Duodenal mucosa (tissue), 2 donors: ENCODE results near the gene LMOD1.

Experiments
- H3K27ac ChIP-seq: one replicate; pipeline ENCODE4 v1.7.0; 2013; ENCODE audit warnings: low read depth, low read length
- H3K27me3 ChIP-seq, 2 donors: one replicate each; pipeline ENCODE4 v1.7.0; 2013; ENCODE audit warnings: low read length in 2 of 2, control low read depth in 1 of 2; ENCODE audit not compliant: insufficient read depth in 2 of 2, control insufficient read depth in 1 of 2
- H3K36me3 ChIP-seq, 2 donors: one replicate each; pipeline ENCODE4 v1.7.0; 2013; ENCODE audit warnings: low read length in 2 of 2, control low read depth in 1 of 2; ENCODE audit not compliant: insufficient read depth in 2 of 2, control insufficient read depth in 1 of 2
- H3K4me1 ChIP-seq, 2 donors: one replicate each; pipeline ENCODE4 v1.7.0; 2013; ENCODE audit warnings: low read length in 2 of 2, control low read depth in 1 of 2; ENCODE audit not compliant: insufficient read depth in 2 of 2, control insufficient read depth in 1 of 2
- H3K4me3 ChIP-seq, 2 donors: one replicate each; pipeline ENCODE4 v1.7.0; 2013; ENCODE audit warnings: low read length in 2 of 2, low read depth in 1 of 2
- H3K9ac ChIP-seq, 2 donors: one replicate each; pipeline ENCODE4 v1.7.0; 2013; ENCODE audit warnings: low read length in 2 of 2, low read depth in 1 of 2
- H3K9me3 ChIP-seq, 2 donors: one replicate each; pipeline ENCODE4 v1.7.0; 2013; ENCODE audit warnings: low read length in 2 of 2, control low read depth in 1 of 2; ENCODE audit not compliant: control insufficient read depth in 1 of 2

The LMOD1 gene

DNA sequence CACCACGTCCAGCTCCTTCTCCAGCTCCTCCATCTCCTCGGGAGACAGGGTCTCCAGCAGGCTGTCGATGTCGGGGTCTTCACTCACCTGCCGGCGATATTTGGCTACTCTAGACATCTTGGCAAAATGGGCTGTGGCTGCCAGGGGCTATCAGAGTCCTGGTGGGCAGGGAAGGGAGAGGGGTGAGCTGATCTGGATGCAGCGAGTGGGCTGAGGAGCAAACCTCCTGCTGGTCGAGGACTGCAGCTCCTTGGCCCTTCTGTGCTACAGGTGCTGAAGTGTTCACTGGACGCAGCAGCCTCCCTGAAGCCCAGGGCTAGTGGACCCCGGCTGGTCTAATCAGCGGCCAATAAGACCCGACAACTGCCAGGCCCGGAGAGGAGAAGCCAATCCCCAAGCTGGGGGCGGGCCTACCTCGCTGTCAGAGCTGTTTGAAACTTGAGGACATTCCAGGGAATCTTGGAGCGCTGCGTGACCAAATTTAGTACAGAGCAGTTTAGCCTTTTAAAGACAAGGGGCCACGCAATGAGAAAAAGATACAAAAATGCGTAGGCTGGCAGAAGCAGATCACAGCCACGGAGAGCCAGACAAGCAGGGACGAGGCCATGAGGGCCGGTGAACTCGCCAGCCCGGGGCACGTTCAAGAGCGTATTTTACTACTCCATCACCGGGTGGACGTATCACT, at the start of gene LMOD1:
TSS of gene LMOD1 (minus strand) at position 325 of the 685 bp plus-strand sequence. CDS start at position 117, 208 bp downstream.
- Histone ChIP-seq H3K4me1 (peaks cover 0 to 3% of the 10 kb centered on the region in 2 donors), H3K9me3 (no peaks in the 10 kb centered on the region), H3K27me3 (peaks cover 35 to 46% of the 10 kb centered on the region in 2 donors), H3K9ac (peak within 1 kb of the TSS; percentile 43 to 69), H3K27ac (peak within 1 kb of the TSS; percentile 71), H3K4me3 (peak within 1 kb of the TSS; percentile 55 to 57), H3K36me3 (no peaks in the 10 kb centered on the region)

DNA sequence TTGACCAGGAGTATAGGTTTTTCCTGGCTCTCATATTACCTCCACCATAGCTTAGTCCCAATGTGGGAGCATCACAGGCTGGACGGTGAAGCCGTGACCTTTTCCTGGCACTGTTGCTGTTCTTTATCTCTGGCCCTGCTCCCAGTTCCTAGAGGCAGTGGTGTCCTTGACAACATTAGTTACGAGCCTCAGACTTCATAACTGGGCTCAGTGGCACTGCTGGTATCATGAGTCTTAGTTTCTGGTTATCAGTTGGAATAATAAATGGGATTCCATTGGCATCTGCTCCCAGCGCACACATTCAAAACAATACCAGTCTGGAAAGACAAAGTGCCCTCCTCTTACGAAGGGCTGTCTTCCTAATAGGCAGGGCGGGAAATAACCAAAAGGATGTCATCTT, 44.1 kb upstream of the LMOD1 start:
- Histone ChIP-seq H3K27ac (no peak overlapping the region), H3K9me3 (no peaks in the 10 kb centered on the region), H3K4me1 (no peaks in the 10 kb centered on the region), H3K4me3 (no peak overlapping the region), H3K36me3 (peaks cover 35 to 64% of the 10 kb centered on the region in 2 donors), H3K27me3 (no peaks in the 10 kb centered on the region), H3K9ac (no peak overlapping the region)

DNA sequence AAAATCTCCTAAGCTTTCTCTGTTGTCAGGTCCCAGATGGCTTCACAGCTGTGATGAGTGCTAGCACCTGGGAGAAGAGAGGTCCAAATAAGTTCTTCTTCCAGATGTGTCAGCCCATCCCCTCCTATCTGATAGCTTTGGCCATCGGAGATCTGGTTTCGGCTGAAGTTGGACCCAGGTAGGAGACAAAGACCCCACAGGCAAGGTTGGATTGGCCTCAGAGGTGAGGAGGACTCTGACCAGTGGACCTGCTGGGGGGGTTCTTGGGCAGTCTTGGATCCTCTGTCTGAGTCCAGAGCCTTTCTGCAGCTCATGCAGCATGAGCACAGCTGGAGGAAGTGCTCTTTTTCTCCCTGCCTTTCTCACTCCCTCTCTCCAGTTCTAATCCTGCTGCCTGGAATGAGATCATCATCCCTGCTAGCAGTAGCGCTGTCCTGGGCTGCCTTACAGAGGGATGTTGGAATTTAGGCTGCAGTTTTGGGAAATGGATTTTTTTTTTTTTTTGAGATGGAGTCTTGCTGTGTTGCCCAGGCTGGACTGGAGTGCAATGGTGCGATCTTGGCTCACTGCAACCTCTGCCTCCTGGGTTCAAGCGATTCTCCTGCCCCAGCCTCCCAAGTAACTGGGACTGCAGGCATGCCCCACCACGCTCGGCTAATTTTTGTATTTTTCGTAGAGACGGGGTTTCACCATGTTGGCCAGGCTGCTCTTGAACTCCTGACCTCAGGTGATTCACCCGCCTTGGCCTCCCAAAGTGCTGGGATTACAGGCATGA, 43.2 kb upstream of the LMOD1 start:
- Histone ChIP-seq H3K36me3 (peaks cover 35 to 57% of the 10 kb centered on the region in 2 donors), H3K9ac (no peak overlapping the region), H3K4me1 (peaks cover 0 to 4% of the 10 kb centered on the region in 2 donors), H3K9me3 (no peaks in the 10 kb centered on the region), H3K4me3 (no peak overlapping the region), H3K27me3 (no peaks in the 10 kb centered on the region), H3K27ac (no peak overlapping the region)

DNA sequence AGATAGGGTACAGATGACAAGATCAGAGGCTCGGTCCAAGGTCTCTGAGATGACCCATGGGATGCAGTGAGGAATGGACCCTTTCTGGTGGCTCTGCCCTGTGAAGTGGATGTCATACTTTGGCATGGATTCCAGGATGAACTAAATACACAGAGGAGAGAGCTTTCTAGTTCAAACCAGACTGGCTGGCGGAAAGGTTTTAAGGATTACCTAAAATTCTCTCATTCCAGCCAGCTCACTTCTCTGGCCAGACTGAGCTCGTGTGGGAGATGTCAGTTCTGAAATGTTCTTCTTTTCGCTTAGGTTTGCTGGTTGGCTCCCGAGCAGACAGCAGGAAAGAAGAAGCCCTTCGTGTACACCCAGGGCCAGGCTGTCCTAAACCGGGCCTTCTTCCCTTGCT, 42.3 kb upstream of the LMOD1 start:
- Histone ChIP-seq H3K36me3 (peaks cover 35 to 48% of the 10 kb centered on the region in 2 donors), H3K4me1 (peaks cover 2 to 13% of the 10 kb centered on the region in 2 donors), H3K9ac (no peak overlapping the region)

DNA sequence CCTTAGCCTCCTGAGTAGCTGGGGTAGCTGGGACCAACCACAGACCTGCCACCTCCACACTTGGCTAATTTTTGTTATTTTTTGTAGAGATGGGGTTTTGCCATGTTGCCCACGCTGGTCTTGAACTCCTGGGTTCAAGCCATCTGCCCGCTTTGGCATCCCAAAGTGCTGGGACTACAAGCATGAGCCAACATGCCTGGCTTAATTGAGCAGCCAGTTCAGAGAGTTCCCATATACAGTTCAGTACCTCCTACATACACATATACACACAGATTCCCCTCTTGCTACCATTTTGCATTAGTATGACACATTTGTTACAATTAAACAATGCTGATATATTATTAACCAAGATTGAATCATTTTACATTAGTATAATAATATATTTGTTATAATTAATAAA, 39.0 kb upstream of the LMOD1 start:
- Histone ChIP-seq H3K4me1 (peaks cover 12 to 21% of the 10 kb centered on the region in 2 donors), H3K9me3 (no peaks in the 10 kb centered on the region), H3K9ac (no peak overlapping the region), H3K4me3 (no peak overlapping the region), H3K27ac (no peak overlapping the region), H3K27me3 (no peaks in the 10 kb centered on the region), H3K36me3 (peaks cover 16 to 20% of the 10 kb centered on the region in 2 donors)

More for the DNA sequence above, 42.3 kb upstream of the LMOD1 start:
- no peak overlapping the region for H3K27ac ChIP-seq
- no peak overlapping the region for H3K4me3 ChIP-seq
- H3K9me3 ChIP-seq = no peaks in the 10 kb centered on the region
- no peaks in the 10 kb centered on the region for H3K27me3 ChIP-seq

DNA sequence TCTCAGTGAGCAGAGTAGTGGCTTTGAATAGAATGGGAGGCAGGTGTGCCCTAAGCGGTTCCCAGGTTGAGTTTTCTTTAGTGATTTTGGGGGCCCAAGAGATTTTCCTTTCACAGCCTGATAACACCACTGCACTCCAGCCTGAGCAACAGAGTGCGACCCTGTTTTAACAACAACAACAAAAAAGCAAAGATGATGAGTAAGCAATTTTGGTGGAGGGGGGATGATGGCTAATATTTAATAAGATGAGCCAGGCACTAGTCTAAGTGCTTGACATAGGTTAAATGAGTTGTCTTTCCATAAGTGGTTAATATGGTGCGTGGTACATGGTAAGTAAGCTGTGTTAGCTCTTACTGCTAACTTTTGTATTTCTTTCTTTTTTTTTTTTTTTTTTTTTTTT, 38.1 kb upstream of the LMOD1 start:
- Histone ChIP-seq H3K4me3 (peak overlapping the region in 1 of 2 donors; percentile 10), H3K27me3 (no peaks in the 10 kb centered on the region), H3K4me1 (peaks cover 12 to 21% of the 10 kb centered on the region in 2 donors), H3K36me3 (peaks cover 11% of the 10 kb centered on the region in 2 donors), H3K9ac (no peak overlapping the region), H3K27ac (no peak overlapping the region), H3K9me3 (no peaks in the 10 kb centered on the region)

DNA sequence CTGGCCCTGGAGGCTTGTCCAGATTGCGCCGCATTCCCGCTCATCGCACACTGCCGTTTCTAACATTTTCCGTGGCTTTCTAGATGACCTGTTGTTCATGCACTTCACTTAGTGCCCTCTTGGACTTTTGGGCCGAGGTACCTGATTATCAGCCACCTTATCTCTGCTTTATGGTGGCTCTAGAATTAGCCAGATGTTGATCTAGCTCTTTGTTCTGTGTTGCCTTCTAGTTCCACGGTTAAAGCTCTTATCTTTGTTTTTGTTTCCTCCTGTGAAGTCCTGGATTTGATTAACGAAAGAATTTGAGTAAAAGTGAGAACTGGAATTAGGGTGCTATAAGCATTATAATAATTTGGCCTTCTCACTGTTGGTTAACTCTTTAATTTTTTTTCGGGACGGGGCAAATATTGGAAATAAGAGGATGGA, 37.0 kb upstream of the LMOD1 start:
- Histone ChIP-seq H3K27ac (peak overlapping the region; percentile 92), H3K9me3 (no peaks in the 10 kb centered on the region), H3K9ac (peak overlapping the region; percentile 80 to 94), H3K27me3 (no peaks in the 10 kb centered on the region), H3K4me3 (peak overlapping the region; percentile 70 to 74), H3K4me1 (peaks cover 12 to 21% of the 10 kb centered on the region in 2 donors), H3K36me3 (peaks cover under 1% of the 10 kb centered on the region in 2 donors)

DNA sequence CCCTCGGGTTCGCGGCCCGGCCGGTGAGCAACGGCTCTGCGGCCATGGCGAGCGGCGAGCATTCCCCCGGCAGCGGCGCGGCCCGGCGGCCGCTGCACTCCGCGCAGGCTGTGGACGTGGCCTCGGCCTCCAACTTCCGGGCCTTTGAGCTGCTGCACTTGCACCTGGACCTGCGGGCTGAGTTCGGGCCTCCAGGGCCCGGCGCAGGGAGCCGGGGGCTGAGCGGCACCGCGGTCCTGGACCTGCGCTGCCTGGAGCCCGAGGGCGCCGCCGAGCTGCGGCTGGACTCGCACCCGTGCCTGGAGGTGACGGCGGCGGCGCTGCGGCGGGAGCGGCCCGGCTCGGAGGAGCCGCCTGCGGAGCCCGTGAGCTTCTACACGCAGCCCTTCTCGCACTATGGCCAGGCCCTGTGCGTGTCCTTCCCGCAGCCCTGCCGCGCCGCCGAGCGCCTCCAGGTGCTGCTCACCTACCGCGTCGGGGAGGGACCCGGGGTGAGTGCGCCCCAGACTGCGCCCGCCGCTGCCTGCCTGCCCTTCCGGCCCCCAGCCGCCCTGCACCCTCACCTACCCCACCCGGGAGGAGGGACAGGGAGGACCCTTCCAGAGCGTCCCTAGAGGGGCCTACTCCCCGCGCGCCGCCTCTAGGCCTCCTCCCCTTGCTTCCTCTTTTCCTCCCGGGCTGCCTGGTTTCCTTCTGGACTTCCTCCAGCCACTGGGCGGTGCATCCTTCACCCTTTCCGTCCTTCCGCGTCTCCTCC, 36.5 kb upstream of the LMOD1 start, which contains the start of gene RNPEP:
TSS of gene RNPEP (plus strand) at position 26 of the 757 bp plus-strand sequence. CDS start at position 45, 19 bp downstream.
- no peaks in the 10 kb centered on the region for H3K9me3 ChIP-seq
- peak within 1 kb of the TSS; percentile 70 to 74 for H3K4me3 ChIP-seq
- no peaks in the 10 kb centered on the region for H3K36me3 ChIP-seq
- peak within 1 kb of the TSS; percentile 80 to 94 for H3K9ac ChIP-seq
- peak within 1 kb of the TSS; percentile 92 for H3K27ac ChIP-seq
- peaks cover 12 to 21% of the 10 kb centered on the region in 2 donors for H3K4me1 ChIP-seq
- no peaks in the 10 kb centered on the region for H3K27me3 ChIP-seq

DNA sequence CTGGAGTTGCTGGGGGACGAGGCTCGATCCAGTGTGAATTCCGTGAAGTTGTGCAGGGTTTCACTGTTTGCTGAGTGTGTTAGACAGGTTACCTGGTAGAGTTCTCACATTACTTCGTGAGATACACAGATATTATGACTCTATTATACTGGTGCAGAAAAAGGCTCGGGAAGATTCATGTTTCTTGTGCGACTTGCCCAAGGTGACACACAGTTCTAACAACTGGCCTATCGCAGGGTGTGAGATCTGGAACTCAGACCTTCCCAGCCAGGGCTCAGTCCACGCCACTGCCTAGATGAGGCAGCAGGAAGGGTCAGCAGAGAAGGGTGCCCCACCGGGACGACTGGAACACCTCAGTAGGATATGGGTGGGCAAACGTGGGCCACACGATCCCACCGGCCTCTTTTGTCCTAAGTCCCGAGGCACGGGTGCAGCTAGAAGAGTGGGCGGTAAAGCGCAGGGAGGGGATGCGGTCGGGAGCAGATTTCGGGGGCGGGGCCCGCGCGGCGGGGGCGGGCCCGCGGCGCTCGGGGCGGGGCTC, 35.8 kb upstream of the LMOD1 start:
- H3K4me3 ChIP-seq = peak overlapping the region; percentile 70 to 74
- peaks cover 12 to 21% of the 10 kb centered on the region in 2 donors for H3K4me1 ChIP-seq
- no peaks in the 10 kb centered on the region for H3K9me3 ChIP-seq
- H3K27me3 ChIP-seq = no peaks in the 10 kb centered on the region
- H3K36me3 ChIP-seq = no peaks in the 10 kb centered on the region
- peak overlapping the region; percentile 57 to 80 for H3K9ac ChIP-seq
- H3K27ac ChIP-seq = peak overlapping the region; percentile 92
